Measurements from ENCODE around the gene COX4I2.
"Not testable (repeated sequence)": the region's sequence is repeated elsewhere in the genome, so short reads cannot be mapped to it uniquely, and the experiment has no call there.

DNA sequence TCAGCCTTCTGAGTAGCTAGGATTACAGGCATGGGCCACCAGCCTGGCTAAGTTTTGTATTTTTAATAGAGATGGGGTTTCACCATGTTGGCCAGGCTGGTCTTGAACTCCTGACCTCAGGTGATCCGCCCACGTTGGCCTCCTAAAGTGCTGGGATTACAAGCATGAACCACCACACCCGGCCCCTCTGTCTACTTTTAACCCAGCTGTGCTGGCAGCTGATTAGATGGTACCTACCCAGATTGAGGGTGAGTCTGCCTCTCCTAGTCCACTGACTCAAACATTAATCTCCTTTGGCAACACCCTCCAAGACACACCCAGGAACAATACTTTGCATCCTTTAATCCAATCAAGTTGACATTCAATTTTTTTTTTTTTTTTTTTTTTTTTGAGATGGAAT lies 10.4 kb downstream of the COX4I2 start:
- TF ChIP-seq, protein P1, sequence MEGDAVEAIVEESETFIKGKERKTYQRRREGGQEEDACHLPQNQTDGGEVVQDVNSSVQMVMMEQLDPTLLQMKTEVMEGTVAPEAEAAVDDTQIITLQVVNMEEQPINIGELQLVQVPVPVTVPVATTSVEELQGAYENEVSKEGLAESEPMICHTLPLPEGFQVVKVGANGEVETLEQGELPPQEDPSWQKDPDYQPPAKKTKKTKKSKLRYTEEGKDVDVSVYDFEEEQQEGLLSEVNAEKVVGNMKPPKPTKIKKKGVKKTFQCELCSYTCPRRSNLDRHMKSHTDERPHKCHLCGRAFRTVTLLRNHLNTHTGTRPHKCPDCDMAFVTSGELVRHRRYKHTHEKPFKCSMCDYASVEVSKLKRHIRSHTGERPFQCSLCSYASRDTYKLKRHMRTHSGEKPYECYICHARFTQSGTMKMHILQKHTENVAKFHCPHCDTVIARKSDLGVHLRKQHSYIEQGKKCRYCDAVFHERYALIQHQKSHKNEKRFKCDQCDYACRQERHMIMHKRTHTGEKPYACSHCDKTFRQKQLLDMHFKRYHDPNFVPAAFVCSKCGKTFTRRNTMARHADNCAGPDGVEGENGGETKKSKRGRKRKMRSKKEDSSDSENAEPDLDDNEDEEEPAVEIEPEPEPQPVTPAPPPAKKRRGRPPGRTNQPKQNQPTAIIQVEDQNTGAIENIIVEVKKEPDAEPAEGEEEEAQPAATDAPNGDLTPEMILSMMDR (IDR thresholded peaks at IDR 0.05; ENCODE audit: low read length), result not testable (repeated sequence)
- not testable (repeated sequence) for TF ChIP-seq EZH2 (optimal IDR thresholded peaks at IDR 0.05; ENCODE audit: low read depth, low read length)

All from MM.1S (cell line).